HepG2 (cell line): ENCODE measurements around the gene TTLL1. TPM values are rescaled to one million over a fixed set of nuclear protein-coding genes. Genes with fewer than 3 reads are reported as not detected.

Experiments used
- ATAC-seq: fragments of 200-7000 bp; cut with Tn5 transposase; 3 replicates; pipeline ENCODE4 v1.9.1; 2020; ENCODE audit warnings: mild to moderate bottlenecking, moderate library complexity
- BruUV-seq: library from RNA; stranded (reverse); fragments of 400-500 nt; replicated peaks from 2 replicates; lab custom pipeline; 2021; lab: Mats Ljungman, UMichigan
- CTCF ChIA-PET: fragments of 300-600 bp; formaldehyde crosslinking; extraction: SDS; loops from one replicate; lab custom pipeline; 2021; ENCODE audit warnings: low total read pairs, inconsistent platforms, low intra/inter-chr PET ratio; lab: Yijun Ruan, JAX
- POLR2A ChIA-PET: fragments of 350-600 bp; sonication (Branson Sonifier 250); formaldehyde crosslinking; loops from one replicate; lab custom pipeline; 2020; ENCODE audit warnings: antibody characterized with exemption, inconsistent platforms; lab: Yijun Ruan, JAX
- DNase-seq: peaks from one replicate; pipeline ENCODE4 v3.0.0-alpha.2; 2015; ENCODE audit warnings: low spot score
- FAIRE-seq: peaks from 3 replicates; lab custom pipeline; 2011; peaks lifted over from hg19 to GRCh38; lab: Jason Lieb, UNC
- H2AFZ ChIP-seq: one replicate; pipeline ENCODE4 v1.6.1; 2011; ENCODE audit warnings: low read length, inconsistent platforms
- H3K27ac ChIP-seq: fragments of 300-600 bp; 3 replicates; pipeline ENCODE4 v1.8.0; 2011; ENCODE audit warnings: mixed run types, mild to moderate bottlenecking, mixed read lengths, low read length, inconsistent platforms; ENCODE audit not compliant: insufficient read depth; ENCODE audit errors: extremely low read length
- H3K27me3 ChIP-seq, 2 experiments: fragments of 200-600 bp in 1 of 2; 2 replicates in 1 of 2; 3 replicates in 1 of 2; pipeline versions ENCODE4 v1.6.0 to v1.8.0; 2011; ENCODE audit warnings: low read length in 2 of 2, mild to moderate bottlenecking in 2 of 2, moderate library complexity in 2 of 2, inconsistent platforms in 1 of 2; ENCODE audit not compliant: insufficient read depth in 2 of 2, control insufficient read depth in 1 of 2
- H3K36me3 ChIP-seq, 2 experiments: fragments of 200-600 bp in 1 of 2; replicated peaks in 1 of 2; 2 replicates in 1 of 2; 3 replicates in 1 of 2; pipeline versions ENCODE4 v1.5.1 to v1.8.0; 2011; ENCODE audit warnings: low read length in 2 of 2, inconsistent platforms in 1 of 2; ENCODE audit not compliant: insufficient read depth in 2 of 2, control insufficient read depth in 1 of 2
- H3K4me1 ChIP-seq: 2 replicates; pipeline ENCODE4 v1.5.1; 2012; ENCODE audit warnings: low read length, inconsistent platforms; ENCODE audit not compliant: insufficient read depth
- H3K4me2 ChIP-seq: 2 replicates; pipeline ENCODE4 v1.6.0; 2011; ENCODE audit warnings: low read depth, low read length, inconsistent platforms
- H3K4me3 ChIP-seq, 3 experiments: fragments of 200-600 bp in 1 of 3; sonication (generic), shearing (Covaris generic) in 1 of 3; replicated peaks in 1 of 3; 2 replicates each; pipeline ENCODE4 v1.5.1; 2011 to 2016; ENCODE audit warnings: low read length in 3 of 3, inconsistent platforms in 2 of 3, low read depth in 2 of 3, mild to moderate bottlenecking in 2 of 3, control low read depth in 1 of 3, mixed read lengths in 1 of 3; ENCODE audit not compliant: insufficient read depth in 1 of 3
- H3K79me2 ChIP-seq: one replicate; pipeline ENCODE4 v1.6.1; 2011; ENCODE audit warnings: low read length, inconsistent platforms; ENCODE audit not compliant: insufficient read depth
- H3K9ac ChIP-seq: 2 replicates; pipeline ENCODE4 v1.6.0; 2011; ENCODE audit warnings: mild to moderate bottlenecking, low read depth, low read length, inconsistent platforms; ENCODE audit not compliant: insufficient read depth
- H3K9me3 ChIP-seq: 2 replicates; pipeline ENCODE4 v1.5.1; 2012; ENCODE audit warnings: mild to moderate bottlenecking, low read length
- H4K20me1 ChIP-seq: 2 replicates; pipeline ENCODE4 v1.6.0; 2011; ENCODE audit warnings: inconsistent platforms, mild to moderate bottlenecking, low read length, moderate library complexity; ENCODE audit not compliant: insufficient read depth
- CC2D1A ChIP-seq: sonication (generic); formaldehyde crosslinking; IDR thresholded peaks from 2 replicates; pipeline ENCODE4 v1.8.1; 2023; ENCODE audit warnings: mild to moderate bottlenecking, missing genetic modification reagents
- ETV5 ChIP-seq: IDR thresholded peaks from 2 replicates; pipeline ENCODE4 v1.6.1; 2018; ENCODE audit warnings: missing biosample characterization, missing genetic modification reagents, inconsistent platforms, borderline replicate concordance
- FOXA1 ChIP-seq, 2 experiments: fragments of 450-650 bp in 1 of 2; sonication (generic) in 1 of 2; formaldehyde crosslinking in 1 of 2; IDR thresholded peaks; 2 replicates each; pipeline versions ENCODE4 v1.4.0 to v1.6.1; 2016 to 2020; ENCODE audit warnings: missing genetic modification reagents in 1 of 2
- FOXP4 ChIP-seq: sonication (generic); formaldehyde crosslinking; IDR thresholded peaks from 2 replicates; pipeline ENCODE4 v1.4.0; 2020; ENCODE audit warnings: missing genetic modification reagents
- HOXD1 ChIP-seq: sonication (generic); formaldehyde crosslinking; IDR thresholded peaks from 2 replicates; pipeline ENCODE4 v1.5.0; 2020; ENCODE audit warnings: missing genetic modification reagents
- SMC3 ChIP-seq: IDR thresholded peaks from 2 replicates; pipeline ENCODE4 v1.6.1; 2011; ENCODE audit warnings: low read length, improper control_type of control experiment
- TEAD2 ChIP-seq: sonication (generic); formaldehyde crosslinking; IDR thresholded peaks from 2 replicates; pipeline ENCODE4 v1.9.0; 2021; ENCODE audit warnings: missing genetic modification reagents
- ZBTB40 ChIP-seq, 2 experiments: fragments of 450-650 bp in 1 of 2; sonication (generic) in 1 of 2; formaldehyde crosslinking in 1 of 2; IDR thresholded peaks; 2 replicates each; pipeline versions ENCODE4 v1.6.1 to v1.8.0; 2016 to 2022; ENCODE audit warnings: antibody characterized with exemption in 1 of 2, mild to moderate bottlenecking in 1 of 2, missing genetic modification reagents in 1 of 2
- ZBTB7B ChIP-seq: sonication (generic); formaldehyde crosslinking; IDR thresholded peaks from 2 replicates; pipeline ENCODE4 v1.4.0; 2020; ENCODE audit warnings: missing genetic modification reagents
- ZNF547 ChIP-seq: sonication (generic); formaldehyde crosslinking; IDR thresholded peaks from 2 replicates; pipeline ENCODE4 v1.5.1; 2020; ENCODE audit warnings: mild to moderate bottlenecking, missing genetic modification reagents
- ZNF639 ChIP-seq: conservative IDR thresholded peaks from 2 replicates; pipeline ENCODE4 v1.6.1; 2018; ENCODE audit warnings: missing genetic modification reagents
- ZNF674 ChIP-seq: sonication (generic); formaldehyde crosslinking; IDR thresholded peaks from 2 replicates; pipeline ENCODE4 v1.5.0; 2020; ENCODE audit warnings: low read depth, mild to moderate bottlenecking, missing genetic modification reagents
- WGBS: methylation state at CpG from one replicate; pipeline ENCODE4 v1.1.6; 2017; ENCODE audit warnings: low lambda C conversion rate; 5-methylcytosine and 5-hydroxymethylcytosine counted together
- in situ Hi-C: cut with HindIII; loops from 2 replicates; pipeline ENCODE4 v1.10.0; 2017; ENCODE audit warnings: low pct_unique_long_range_greater_than_20kb; ENCODE audit not compliant: extremely low pct_ligation_motif_present
- intact Hi-C: fragments of 100-400 bp; cut with micrococcal nuclease; formaldehyde crosslinking; loops from one replicate; pipeline ENCODE4 v1.10.0; 2022; ENCODE audit not compliant: unreplicated experiment
- polyA plus RNA-seq, 8 experiments: library from polyadenylated mRNA; depleted of rRNA in 3 of 8; stranded (reverse) in 7 of 8; unstranded in 1 of 8; fragments of >200 nt; fragmentation: Illumina TruSeq in 4 of 8; extraction: Trizol in 4 of 8; gene quantifications; 2 replicates each; pipeline versions ENCODE4 v1.2.1 to v1.2.3, GENCODE V29; 2011 to 2016; ENCODE audit warnings: low read depth in 4 of 8, missing spikeins in 1 of 8, mixed read lengths in 1 of 8; ENCODE audit not compliant: insufficient read depth in 1 of 8
- total RNA-seq, 5 experiments: library from RNA; depleted of rRNA; stranded (reverse); fragments of >200 nt; fragmentation: Illumina TruSeq; extraction: Trizol; gene quantifications; 2 replicates each; pipeline ENCODE4 v1.2.3, GENCODE V29; 2016; ENCODE audit warnings: low read depth in 1 of 5

The TTLL1 gene
- total and polyA plus RNA-seq, 2 of the 13 experiments (the other 11 are each of a cell fraction or from before 2014, with no cell fraction given), result 1.6 to 5.3 TPM

- WGBS, result 0% methylated on average over 5 of the region's 5 CpGs
- Histone ChIP-seq H2AFZ (no peak overlapping the region), H3K27me3 (peaks cover 5 to 27% of the 10 kb centered on the region in 2 experiments; a peak in 4 of 5 replicates), H3K4me3 (no peak overlapping the region), H3K9ac (no peak overlapping the region), H3K79me2 (no peaks in the 10 kb centered on the region), H3K4me2 (0 out of 2 replicates have a peak overlapping the region, but pooled peaks have one; percentile 14), H3K4me1 (peaks cover 56% of the 10 kb centered on the region), H4K20me1 (no peaks in the 10 kb centered on the region), H3K27ac (no peak overlapping the region), H3K36me3 (no peaks in the 10 kb centered on the region), H3K9me3 (no peaks in the 10 kb centered on the region)
- BruUV-seq, result no TSS peak
- FAIRE-seq (no peak), DNase-seq (peak; percentile 24), ATAC-seq (no peak)
- ChIA-PET POLR2A (no interaction called here), CTCF (no interaction called here)
- in situ Hi-C loops (no loop called here), intact Hi-C loops (no loop called here)
- no peak for TF ChIP-seq ZBTB40 (IDR thresholded peaks at IDR 0.05)
- no peak for TF ChIP-seq ZBTB40 (CRISPR knock-in tag; IDR thresholded peaks at IDR 0.05)
- TF ChIP-seq HOXD1, result no peak
- TF ChIP-seq ZNF547, result no peak
- no peak for TF ChIP-seq ZNF639 (CRISPR knock-in tag)
- no peak for TF ChIP-seq CC2D1A (CRISPR knock-in tag)
- no peak for TF ChIP-seq TEAD2 (CRISPR knock-in tag)
- TF ChIP-seq SMC3, result no peak
- no peak for TF ChIP-seq ETV5
- no peak for TF ChIP-seq ZNF674 (CRISPR knock-in tag)
- TF ChIP-seq FOXA1 (IDR thresholded peaks at IDR 0.05), result no peak
- peak; percentile 48; the same call in 1 of the 2 replicates for TF ChIP-seq FOXA1 (CRISPR knock-in tag; IDR thresholded peaks at IDR 0.05)
- no peak for TF ChIP-seq ZBTB7B (CRISPR knock-in tag)
- peak; percentile 58 for TF ChIP-seq FOXP4 (CRISPR knock-in tag)
Observed at GRCh38 chr22:43114958-43115357, 25.8 kb upstream of the TTLL1 start.
